ENCODE results near the gene PCOLCE2. TPM values are rescaled to one million over a fixed set of nuclear protein-coding genes. Genes with fewer than 3 reads are reported as not detected.

PCOLCE2 gene
- total and polyA plus RNA-seq, 7 experiments from 2014 or later = not detected

DNA sequence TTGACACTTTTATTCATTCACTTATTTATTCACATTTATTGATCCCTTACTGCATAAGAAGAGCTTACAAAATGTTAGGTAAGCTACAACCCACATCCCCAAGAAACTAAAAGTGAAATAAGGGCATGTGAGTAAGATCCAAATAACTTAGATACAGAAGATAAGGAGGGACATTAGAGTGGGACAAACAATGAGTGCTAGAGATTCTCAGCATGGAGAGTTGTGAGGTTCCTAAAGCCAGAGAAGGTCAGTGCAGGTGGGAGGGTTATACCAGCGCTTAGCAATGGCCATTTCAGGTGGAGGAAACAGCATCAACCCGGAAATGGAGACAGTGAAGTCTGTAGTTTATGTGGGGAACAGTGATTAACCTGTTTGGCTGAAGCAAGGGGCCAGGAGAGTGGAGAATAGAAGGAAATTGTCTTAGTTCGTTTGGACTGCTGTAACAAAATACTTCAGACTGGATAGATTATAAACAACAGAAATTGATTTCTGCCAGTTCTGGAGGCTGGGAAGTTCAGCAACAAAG, 25.5 kb upstream of the PCOLCE2 start:
- peaks cover 0 to 4% (median 0%) of the 10 kb centered on the region in 11 donors for H3K9me3 Mint-ChIP-seq
- Histone ChIP-seq H3K4me3 (ENCODE audit: low read length) (no peak overlapping the region), H3K27ac (ENCODE audit: low read depth, low read length) (no peak overlapping the region), H3K27me3 (ENCODE audit: control insufficient read depth in 2 of 2, insufficient read depth in 2 of 2, low read length in 2 of 2) (no peaks in the 10 kb centered on the region), H3K36me3 (ENCODE audit: control insufficient read depth in 2 of 3, insufficient read depth in 3 of 3, low read length in 3 of 3) (no peaks in the 10 kb centered on the region), H3K9me3 (ENCODE audit: control insufficient read depth in 2 of 3, low read length in 3 of 3) (no peaks in the 10 kb centered on the region), H3K4me1 (ENCODE audit: control insufficient read depth in 2 of 2, insufficient read depth in 2 of 2, low read length in 2 of 2) (no peaks in the 10 kb centered on the region)
- CTCF ChIA-PET = no interaction called here
- ATAC-seq = no peak
- H3K4me1 Mint-ChIP-seq = no peaks in the 10 kb centered on the region
- peaks cover 13 to 40% (median 21%) of the 10 kb centered on the region in 5 donors for H3K27me3 Mint-ChIP-seq
- no peak overlapping the region for H3K4me3 Mint-ChIP-seq
- POLR2A ChIA-PET = no interaction called here
- DNase-seq = no peak
- peak overlapping the region in 1 of 9 donors; percentile 9 for H3K27ac Mint-ChIP-seq
- H3K36me3 Mint-ChIP-seq = no peaks in the 10 kb centered on the region
- intact Hi-C loops (cut with micrococcal nuclease) = no loop called here

DNA sequence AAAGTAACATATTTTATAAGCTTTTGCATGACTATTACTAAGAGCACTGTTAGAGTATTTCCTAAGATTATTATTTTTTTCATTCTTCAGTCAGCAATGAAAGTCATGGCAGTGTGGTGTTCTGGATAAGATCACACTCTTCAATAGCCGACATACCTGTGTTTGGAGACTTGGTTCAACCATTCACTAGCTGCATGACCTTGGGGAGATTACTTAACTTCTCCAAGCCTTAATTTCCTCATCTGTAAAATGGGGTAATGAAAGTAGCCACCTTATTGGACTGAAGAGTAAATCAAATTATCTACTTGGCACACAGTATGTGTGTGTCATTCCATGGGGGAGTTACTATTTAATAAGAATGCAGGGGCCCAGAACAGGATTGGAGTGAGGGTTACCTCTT, 24.5 kb upstream of the PCOLCE2 start:
- POLR2A ChIA-PET = no interaction called here
- Mint-ChIP-seq H3K27me3 (peaks cover 16 to 36% (median 26%) of the 10 kb centered on the region in 5 donors), H3K4me3 (no peak overlapping the region), H3K27ac (no peak overlapping the region), H3K36me3 (no peaks in the 10 kb centered on the region), H3K9me3 (peaks cover 0 to 4% (median 0%) of the 10 kb centered on the region in 11 donors), H3K4me1 (no peaks in the 10 kb centered on the region)
- Histone ChIP-seq H3K27me3 (ENCODE audit: control insufficient read depth in 2 of 2, insufficient read depth in 2 of 2, low read length in 2 of 2) (no peaks in the 10 kb centered on the region), H3K4me3 (ENCODE audit: low read length) (no peak overlapping the region), H3K4me1 (ENCODE audit: control insufficient read depth in 2 of 2, insufficient read depth in 2 of 2, low read length in 2 of 2) (no peaks in the 10 kb centered on the region), H3K27ac (ENCODE audit: low read depth, low read length) (no peak overlapping the region), H3K36me3 (ENCODE audit: control insufficient read depth in 2 of 3, insufficient read depth in 3 of 3, low read length in 3 of 3) (no peaks in the 10 kb centered on the region), H3K9me3 (ENCODE audit: control insufficient read depth in 2 of 3, low read length in 3 of 3) (no peaks in the 10 kb centered on the region)
- ATAC-seq (no peak), DNase-seq (no peak)
- intact Hi-C loops (cut with micrococcal nuclease) = no loop called here
- CTCF ChIA-PET = no interaction called here

DNA sequence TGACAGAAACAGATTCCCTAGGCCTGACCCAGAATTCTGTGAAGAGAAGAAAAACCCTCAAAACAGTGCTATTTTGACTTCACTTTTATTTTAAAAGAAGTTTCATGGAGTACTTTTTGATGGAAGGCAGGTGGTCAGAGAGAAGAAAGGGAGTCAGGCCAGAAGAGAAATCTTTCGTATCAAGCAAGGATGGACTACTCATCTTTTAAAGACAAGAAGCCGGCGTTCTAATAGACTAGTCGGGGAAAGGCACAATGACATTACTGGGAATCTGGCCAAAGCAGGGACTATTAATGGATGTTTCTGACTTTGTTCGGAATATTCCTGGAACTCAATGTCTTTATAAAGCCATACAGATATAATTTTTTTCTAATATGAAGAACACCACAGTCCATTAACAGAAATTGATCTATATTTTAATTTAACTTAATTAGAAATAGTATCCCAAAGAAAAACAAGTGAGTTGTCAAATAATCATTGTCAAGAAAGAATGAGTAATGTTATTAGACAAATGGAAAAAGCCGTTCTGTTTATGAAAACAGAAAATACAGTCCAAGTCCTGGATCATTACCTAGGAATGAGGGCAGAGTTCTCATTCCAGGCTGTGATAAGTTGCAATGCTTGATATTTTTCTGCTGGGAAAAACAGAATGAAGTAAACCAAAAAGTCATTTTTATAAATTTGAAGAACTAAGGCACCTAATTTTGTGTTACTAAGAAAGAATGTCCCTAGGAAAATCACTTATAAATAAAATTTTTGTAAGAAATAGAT, 23.7 kb upstream of the PCOLCE2 start:
- no peak overlapping the region for H3K27ac ChIP-seq (ENCODE audit: low read depth, low read length)
- Mint-ChIP-seq H3K27ac (no peak overlapping the region), H3K27me3 (peaks cover 17 to 38% (median 21%) of the 10 kb centered on the region in 5 donors), H3K4me1 (no peaks in the 10 kb centered on the region), H3K36me3 (no peaks in the 10 kb centered on the region), H3K4me3 (no peak overlapping the region), H3K9me3 (peaks cover 0 to 4% (median 0%) of the 10 kb centered on the region in 11 donors)
- ChIA-PET POLR2A (no interaction called here), CTCF (no interaction called here)
- H3K36me3 ChIP-seq (ENCODE audit: control insufficient read depth in 2 of 3, insufficient read depth in 3 of 3, low read length in 3 of 3) = no peaks in the 10 kb centered on the region
- ATAC-seq = no peak
- H3K4me1 ChIP-seq (ENCODE audit: control insufficient read depth in 2 of 2, insufficient read depth in 2 of 2, low read length in 2 of 2) = no peaks in the 10 kb centered on the region
- no peaks in the 10 kb centered on the region for H3K27me3 ChIP-seq (ENCODE audit: control insufficient read depth in 2 of 2, insufficient read depth in 2 of 2, low read length in 2 of 2)
- intact Hi-C loops (cut with micrococcal nuclease) = no loop called here
- DNase-seq = no peak
- no peaks in the 10 kb centered on the region for H3K9me3 ChIP-seq (ENCODE audit: control insufficient read depth in 2 of 3, low read length in 3 of 3)
- no peak overlapping the region for H3K4me3 ChIP-seq (ENCODE audit: low read length)

DNA sequence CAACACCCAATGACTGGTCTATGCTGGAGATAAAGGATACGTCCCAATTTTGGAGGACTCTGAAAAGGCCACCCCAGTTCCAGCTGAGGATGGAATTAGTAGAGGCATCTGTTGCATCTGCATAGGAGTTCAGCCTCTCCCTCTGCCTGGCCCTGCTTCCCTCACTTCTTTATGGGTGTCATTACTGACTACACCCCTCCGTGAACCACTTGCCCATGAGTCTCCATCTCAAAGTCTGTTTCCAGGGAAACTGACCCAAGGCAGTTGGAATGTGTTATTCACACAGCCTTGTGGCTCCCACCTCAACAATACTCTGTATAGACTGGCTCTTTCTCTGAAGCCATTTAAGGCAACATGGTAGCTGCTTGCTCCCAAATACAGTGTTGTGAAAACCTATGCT, 21.4 kb upstream of the PCOLCE2 start:
- peaks cover 0 to 1% (median under 1%) of the 10 kb centered on the region in 7 donors for H3K4me1 Mint-ChIP-seq
- no peak overlapping the region for H3K27ac Mint-ChIP-seq
- ATAC-seq = no peak
- peaks cover 0 to 2% (median 0%) of the 10 kb centered on the region in 11 donors for H3K9me3 Mint-ChIP-seq
- ChIA-PET POLR2A (no interaction called here), CTCF (interaction anchor here (0.6 to 1.2 kb wide), 2 partner anchors 321 to 569 kb away, joined by 3 read pairs; no protein-coding TSS in a partner anchor)
- no peak for DNase-seq
- no peaks in the 10 kb centered on the region for H3K9me3 ChIP-seq (ENCODE audit: control insufficient read depth in 2 of 3, low read length in 3 of 3)
- no peaks in the 10 kb centered on the region for H3K4me1 ChIP-seq (ENCODE audit: control insufficient read depth in 2 of 2, insufficient read depth in 2 of 2, low read length in 2 of 2)
- H3K27ac ChIP-seq (ENCODE audit: low read depth, low read length) = no peak overlapping the region
- no peak overlapping the region for H3K4me3 Mint-ChIP-seq
- H3K36me3 Mint-ChIP-seq = no peaks in the 10 kb centered on the region
- intact Hi-C loops (cut with micrococcal nuclease) = no loop called here
- no peaks in the 10 kb centered on the region for H3K27me3 ChIP-seq (ENCODE audit: control insufficient read depth in 2 of 2, insufficient read depth in 2 of 2, low read length in 2 of 2)
- H3K27me3 Mint-ChIP-seq = peaks cover 12 to 37% (median 25%) of the 10 kb centered on the region in 5 donors
- no peaks in the 10 kb centered on the region for H3K36me3 ChIP-seq (ENCODE audit: control insufficient read depth in 2 of 3, insufficient read depth in 3 of 3, low read length in 3 of 3)
- H3K4me3 ChIP-seq (ENCODE audit: low read length) = no peak overlapping the region

DNA sequence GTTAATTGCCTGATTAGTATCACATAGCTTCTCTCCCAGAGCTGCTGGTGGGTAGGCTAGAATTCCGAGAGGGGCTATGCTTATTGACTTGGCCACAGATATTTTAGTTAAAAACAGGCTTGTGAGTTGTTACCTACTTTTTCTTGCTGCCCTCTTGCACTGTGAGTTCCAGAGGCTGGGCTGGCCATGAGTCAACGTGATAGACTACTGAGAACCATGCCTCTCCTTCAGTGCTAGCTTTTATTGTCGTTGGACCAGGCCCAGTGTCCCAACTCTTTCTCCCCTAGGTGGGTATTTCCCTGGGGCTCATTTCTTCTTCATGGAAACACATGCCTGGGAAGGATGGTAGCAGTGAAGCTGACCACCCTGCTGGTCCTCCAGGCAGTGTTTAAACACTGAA, 20.4 kb upstream of the PCOLCE2 start:
- ChIA-PET POLR2A (no interaction called here), CTCF (no interaction called here)
- ATAC-seq (no peak), DNase-seq (no peak)
- no peak overlapping the region for H3K27ac Mint-ChIP-seq
- H3K9me3 Mint-ChIP-seq = peaks cover 0 to 2% (median 0%) of the 10 kb centered on the region in 11 donors
- no peak overlapping the region for H3K4me3 ChIP-seq (ENCODE audit: low read length)
- H3K27me3 Mint-ChIP-seq = peaks cover 15 to 35% (median 25%) of the 10 kb centered on the region in 5 donors
- intact Hi-C loops (cut with micrococcal nuclease) = no loop called here
- H3K36me3 Mint-ChIP-seq = no peaks in the 10 kb centered on the region
- H3K9me3 ChIP-seq (ENCODE audit: control insufficient read depth in 2 of 3, low read length in 3 of 3) = no peaks in the 10 kb centered on the region
- no peak overlapping the region for H3K27ac ChIP-seq (ENCODE audit: low read depth, low read length)
- no peaks in the 10 kb centered on the region for H3K27me3 ChIP-seq (ENCODE audit: control insufficient read depth in 2 of 2, insufficient read depth in 2 of 2, low read length in 2 of 2)
- H3K4me3 Mint-ChIP-seq = no peak overlapping the region
- H3K4me1 Mint-ChIP-seq = peaks cover 0 to 7% (median 2%) of the 10 kb centered on the region in 7 donors
- H3K4me1 ChIP-seq (ENCODE audit: control insufficient read depth in 2 of 2, insufficient read depth in 2 of 2, low read length in 2 of 2) = no peaks in the 10 kb centered on the region
- H3K36me3 ChIP-seq (ENCODE audit: control insufficient read depth in 2 of 3, insufficient read depth in 3 of 3, low read length in 3 of 3) = no peaks in the 10 kb centered on the region

DNA sequence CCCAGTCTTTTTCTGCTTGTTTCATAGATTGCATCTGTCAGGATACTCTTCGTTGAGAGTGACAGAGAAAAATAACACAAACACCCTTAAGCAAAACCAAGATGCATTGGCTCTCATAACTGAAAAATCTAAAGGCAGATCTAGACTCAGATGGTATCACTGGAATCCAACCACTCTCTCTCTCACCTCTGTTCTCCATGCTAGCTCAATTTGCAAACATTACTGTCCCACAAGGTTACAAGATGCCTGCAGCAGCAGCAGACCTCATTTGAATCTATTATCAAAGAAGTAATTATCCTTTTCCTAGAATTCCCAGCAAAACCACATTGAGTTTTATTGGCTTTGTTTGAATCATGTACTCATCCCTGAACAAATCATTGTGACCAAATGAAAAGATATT, 19.1 kb upstream of the PCOLCE2 start:
- ATAC-seq (no peak), DNase-seq (no peak)
- ChIA-PET POLR2A (no interaction called here), CTCF (no interaction called here)
- Mint-ChIP-seq H3K4me3 (no peak overlapping the region), H3K36me3 (no peaks in the 10 kb centered on the region), H3K27me3 (peaks cover 19 to 33% (median 27%) of the 10 kb centered on the region in 5 donors), H3K4me1 (peaks cover 0 to 7% (median 2%) of the 10 kb centered on the region in 7 donors), H3K27ac (no peak overlapping the region), H3K9me3 (peaks cover 0 to 2% (median 0%) of the 10 kb centered on the region in 11 donors)
- intact Hi-C loops (cut with micrococcal nuclease) = no loop called here
- Histone ChIP-seq H3K4me1 (ENCODE audit: control insufficient read depth in 2 of 2, insufficient read depth in 2 of 2, low read length in 2 of 2) (no peaks in the 10 kb centered on the region), H3K4me3 (ENCODE audit: low read length) (no peak overlapping the region), H3K27me3 (ENCODE audit: control insufficient read depth in 2 of 2, insufficient read depth in 2 of 2, low read length in 2 of 2) (no peaks in the 10 kb centered on the region), H3K36me3 (ENCODE audit: control insufficient read depth in 2 of 3, insufficient read depth in 3 of 3, low read length in 3 of 3) (no peaks in the 10 kb centered on the region), H3K27ac (ENCODE audit: low read depth, low read length) (no peak overlapping the region), H3K9me3 (ENCODE audit: control insufficient read depth in 2 of 3, low read length in 3 of 3) (no peaks in the 10 kb centered on the region)

All from naive thymus-derived CD4-positive, alpha-beta T cell (primary cell).